GM21717 (cell line): Measurements from ENCODE around the gene COX8A.
A peak's percentile ranks its signal among the peaks of the same experiment; 100 is the strongest.
"Not testable (repeated sequence)": the region's sequence is repeated elsewhere in the genome, so short reads cannot be mapped to it uniquely, and the experiment has no call there.

Source experiments
- ATAC-seq: cut with Tn5 transposase; IDR thresholded peaks from one replicate; pipeline ENCODE4 v1.9.1; 2021; ENCODE audit warnings: mild to moderate bottlenecking, moderate library complexity; ENCODE audit not compliant: unreplicated experiment

Gene COX8A

DNA sequence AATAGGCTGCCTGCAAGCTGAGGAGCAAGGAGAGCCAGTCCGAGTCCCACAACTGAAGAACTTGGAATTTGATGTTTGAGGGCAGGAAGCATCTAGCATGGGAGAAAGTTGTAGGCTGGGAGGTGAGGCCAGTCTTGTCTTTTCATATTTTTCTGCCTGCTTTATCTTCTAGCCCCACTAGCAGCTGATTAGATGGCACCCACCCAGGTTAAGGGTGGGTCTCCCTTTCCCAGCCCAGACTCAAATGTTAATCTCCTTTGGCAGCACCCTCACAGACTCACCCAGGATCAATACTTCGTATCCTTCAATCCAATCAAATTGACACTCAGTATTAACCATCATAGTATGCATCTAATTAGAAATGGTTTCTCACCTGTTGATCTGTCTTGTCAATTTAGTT lies 5.0 kb upstream of the COX8A start:
- no peak for ATAC-seq

- no peak for ATAC-seq
Observed at GRCh38 chr11:63970902-63971301, 3.5 kb upstream of the COX8A start.

GRCh38 chr11:63973912-63974258 lies 535 bp upstream of the COX8A start:
- not testable (repeated sequence) for ATAC-seq

DNA sequence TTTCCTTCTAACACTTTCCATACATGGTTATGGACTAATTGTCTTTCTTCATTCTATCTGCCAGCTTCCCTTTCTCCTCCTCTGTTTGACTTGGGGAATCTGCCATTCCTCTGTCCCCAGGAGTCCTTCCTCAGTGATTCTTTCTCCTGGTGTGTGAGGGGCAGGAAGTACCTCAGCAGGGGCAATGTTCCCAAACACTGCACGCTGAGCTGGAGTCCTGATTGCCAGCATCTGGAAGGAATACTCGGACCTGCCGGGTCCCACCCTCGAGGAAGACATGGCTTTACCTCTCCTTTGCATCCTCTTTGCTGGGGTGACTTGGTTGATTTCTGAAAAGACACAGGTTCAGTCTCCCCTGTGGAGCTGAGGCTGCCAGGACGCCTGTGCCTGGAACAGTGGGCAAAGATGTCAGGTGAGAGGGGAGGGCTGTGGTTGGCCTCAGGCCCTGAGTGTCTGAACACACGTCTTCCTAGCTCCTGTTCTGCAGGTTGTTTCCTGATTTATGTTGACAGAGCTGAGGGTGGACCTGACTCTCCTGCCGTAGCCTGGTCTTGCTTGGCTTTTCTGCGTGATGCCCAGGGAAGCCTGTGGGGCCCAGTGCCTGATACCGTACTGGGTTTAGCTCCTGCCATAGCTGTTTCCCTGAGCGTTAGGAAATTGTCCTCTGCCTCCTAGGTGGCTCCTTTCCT lies 4.3 kb downstream of the COX8A start:
- ATAC-seq, result no peak

DNA sequence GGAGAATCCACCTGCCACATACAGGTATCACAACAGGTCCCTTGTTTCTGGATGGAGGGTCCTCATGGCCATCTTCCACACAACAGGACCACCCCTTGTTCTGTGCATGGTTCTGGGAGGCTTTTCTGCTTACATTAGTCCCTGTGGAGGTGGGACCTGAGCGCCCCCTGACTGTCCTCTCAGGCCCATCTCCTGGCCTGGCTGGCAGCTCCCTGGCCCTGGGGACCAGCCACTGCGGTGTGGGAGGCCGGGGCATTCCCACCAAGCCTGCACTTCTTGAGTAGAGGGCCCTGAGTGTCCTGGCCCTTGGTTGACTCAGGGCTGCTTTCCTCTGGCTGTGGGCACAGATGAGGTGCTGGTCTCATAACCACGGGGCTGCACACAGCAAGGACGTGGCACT lies 5.0 kb downstream of the COX8A start:
- ATAC-seq, result no peak

GRCh38 chr11:63985812-63986155 lies 11.4 kb downstream of the COX8A start:
- ATAC-seq, result no peak

GRCh38 chr11:63986156-63986931 lies 11.9 kb downstream of the COX8A start, which contains the start of gene OTUB1:
Gene OTUB1 (plus strand): TSS chr11:63986438. CDS start chr11:63986457, 19 bp downstream.
- peak; percentile 79 for ATAC-seq

DNA sequence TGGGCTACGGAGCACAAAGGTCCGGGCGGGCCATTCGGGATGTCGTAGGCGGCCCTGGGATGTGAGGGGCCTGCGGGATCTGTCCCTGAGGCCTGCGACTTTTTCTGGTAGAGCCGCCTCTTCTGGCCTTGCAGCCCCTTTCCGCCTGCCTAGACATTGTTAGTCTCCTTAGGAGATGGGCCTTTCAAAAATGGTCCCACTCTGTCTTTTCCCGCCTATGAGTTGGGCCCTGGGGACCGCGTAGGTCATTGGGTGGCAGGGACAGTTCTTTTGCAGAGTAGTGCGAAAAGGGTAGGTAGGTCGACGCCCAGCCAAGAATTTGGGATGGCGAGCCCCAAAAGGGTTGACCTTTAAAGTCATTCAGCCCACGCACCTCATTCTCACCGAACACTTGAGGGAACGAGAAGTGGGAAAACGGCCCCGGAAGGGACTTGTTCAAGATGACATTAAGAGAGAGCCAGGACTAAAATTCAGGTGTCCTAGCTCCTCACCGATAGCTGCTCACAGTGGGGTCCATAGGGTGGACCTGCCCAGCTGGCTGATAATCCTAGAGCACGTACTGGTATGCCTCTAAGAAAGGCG lies 12.6 kb downstream of the COX8A start:
- no peak for ATAC-seq

- ATAC-seq, result no peak
Observed at GRCh38 chr11:63991558-63991957, 17.1 kb downstream of the COX8A start.

- ATAC-seq, result no peak
Observed at GRCh38 chr11:63993100-63993499, 18.7 kb downstream of the COX8A start.

DNA sequence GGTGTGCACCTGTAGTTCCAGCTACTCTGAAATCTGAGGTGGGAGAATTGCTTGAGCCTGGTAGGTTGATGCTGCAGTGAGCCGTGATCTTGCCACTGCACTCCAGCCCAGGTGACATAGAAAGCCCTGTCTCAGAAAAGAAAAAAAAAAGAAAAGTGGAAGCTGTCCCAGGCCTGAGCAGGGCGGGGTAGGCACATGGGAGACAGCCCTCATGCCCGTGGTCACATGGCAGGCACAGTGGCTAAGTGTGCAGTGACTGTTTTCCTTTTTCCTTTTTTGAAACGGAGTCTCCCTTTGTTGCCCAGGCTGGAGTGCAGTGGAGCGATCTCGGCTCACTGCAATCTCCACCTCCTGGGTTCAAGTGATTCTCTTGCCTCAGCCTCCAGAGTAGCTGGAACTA lies 19.6 kb downstream of the COX8A start:
- no peak for ATAC-seq

DNA sequence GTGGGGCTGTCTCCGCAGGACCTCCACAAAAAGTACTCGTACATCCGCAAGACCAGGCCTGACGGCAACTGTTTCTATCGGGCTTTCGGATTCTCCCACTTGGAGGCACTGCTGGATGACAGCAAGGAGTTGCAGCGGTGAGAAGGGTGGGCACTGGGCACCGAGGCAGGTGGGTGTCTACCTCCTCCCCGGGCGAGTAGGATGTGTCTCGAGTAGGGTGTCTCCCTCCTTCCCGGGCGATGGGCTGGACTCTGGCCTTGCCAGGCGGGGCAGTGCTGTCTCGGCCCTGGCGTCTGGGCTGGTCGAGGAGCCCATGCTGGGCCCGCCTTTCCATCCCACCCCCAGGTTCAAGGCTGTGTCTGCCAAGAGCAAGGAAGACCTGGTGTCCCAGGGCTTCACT lies 22.1 kb downstream of the COX8A start:
- no peak for ATAC-seq

GRCh38 chr11:63997104-63997700 lies 22.8 kb downstream of the COX8A start:
- no peak for ATAC-seq

DNA sequence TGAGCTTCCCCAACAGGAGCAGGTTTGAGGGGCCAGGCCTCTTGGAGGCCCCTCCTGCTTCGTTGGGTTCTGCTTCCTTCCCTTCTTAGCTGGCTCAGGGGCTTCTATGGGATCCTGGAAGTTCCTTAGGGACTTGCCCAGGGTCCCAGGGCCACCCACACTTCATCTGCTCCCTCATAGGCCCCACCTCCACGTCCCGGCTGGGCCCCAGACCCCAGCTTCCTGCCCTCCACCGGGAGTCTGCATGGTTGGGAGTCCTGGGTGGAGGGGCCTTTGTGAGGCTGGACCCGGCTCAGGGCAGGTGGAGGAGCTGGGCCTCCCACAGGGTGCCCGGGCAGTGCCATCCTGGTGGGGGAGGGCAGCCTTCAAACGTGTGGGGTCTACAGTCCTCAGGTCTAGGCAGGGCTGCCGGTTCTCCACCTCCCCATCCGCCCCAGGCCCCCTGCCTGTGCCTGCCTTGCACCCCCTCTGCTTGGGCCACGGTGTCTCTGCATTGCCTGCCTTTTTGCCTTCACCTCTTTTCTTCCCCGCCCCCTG lies 23.4 kb downstream of the COX8A start:
- no peak for ATAC-seq

- ATAC-seq, result no peak
Observed at GRCh38 chr11:63998558-63999348, 24.3 kb downstream of the COX8A start.

DNA sequence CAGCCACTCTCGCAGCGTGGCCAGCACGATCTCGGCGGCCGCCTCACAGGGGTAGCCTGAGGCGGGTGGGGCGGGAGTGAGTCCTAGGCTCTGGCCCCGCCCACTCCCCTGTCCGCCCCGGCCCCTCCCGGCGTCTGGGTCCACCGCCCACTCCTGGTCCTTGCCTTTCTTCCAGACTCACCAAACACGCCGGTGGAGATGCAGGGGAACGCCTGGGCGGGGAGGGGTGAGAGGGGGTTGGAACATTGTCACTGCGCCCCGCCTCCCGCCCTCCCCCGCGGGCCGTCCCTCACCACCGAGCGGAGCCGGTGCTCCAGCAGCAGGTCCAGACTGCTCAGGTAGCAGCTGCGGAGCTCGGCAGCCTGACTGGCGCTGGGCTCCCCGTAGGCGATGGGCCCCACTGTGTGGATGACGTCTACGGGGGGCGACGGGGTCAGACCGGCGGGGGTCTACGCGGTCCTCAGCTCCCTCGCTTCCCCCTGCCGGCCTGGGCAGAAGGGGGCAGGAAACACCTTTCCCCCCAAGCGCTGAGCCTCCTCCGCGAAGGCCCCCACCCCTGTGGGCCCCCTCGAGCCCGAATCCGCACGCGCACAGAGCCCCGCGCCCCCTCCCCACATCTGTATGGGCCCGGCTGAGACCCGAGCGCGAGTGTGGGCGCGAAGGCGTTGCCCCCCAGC lies 25.1 kb downstream of the COX8A start:
- no peak for ATAC-seq

DNA sequence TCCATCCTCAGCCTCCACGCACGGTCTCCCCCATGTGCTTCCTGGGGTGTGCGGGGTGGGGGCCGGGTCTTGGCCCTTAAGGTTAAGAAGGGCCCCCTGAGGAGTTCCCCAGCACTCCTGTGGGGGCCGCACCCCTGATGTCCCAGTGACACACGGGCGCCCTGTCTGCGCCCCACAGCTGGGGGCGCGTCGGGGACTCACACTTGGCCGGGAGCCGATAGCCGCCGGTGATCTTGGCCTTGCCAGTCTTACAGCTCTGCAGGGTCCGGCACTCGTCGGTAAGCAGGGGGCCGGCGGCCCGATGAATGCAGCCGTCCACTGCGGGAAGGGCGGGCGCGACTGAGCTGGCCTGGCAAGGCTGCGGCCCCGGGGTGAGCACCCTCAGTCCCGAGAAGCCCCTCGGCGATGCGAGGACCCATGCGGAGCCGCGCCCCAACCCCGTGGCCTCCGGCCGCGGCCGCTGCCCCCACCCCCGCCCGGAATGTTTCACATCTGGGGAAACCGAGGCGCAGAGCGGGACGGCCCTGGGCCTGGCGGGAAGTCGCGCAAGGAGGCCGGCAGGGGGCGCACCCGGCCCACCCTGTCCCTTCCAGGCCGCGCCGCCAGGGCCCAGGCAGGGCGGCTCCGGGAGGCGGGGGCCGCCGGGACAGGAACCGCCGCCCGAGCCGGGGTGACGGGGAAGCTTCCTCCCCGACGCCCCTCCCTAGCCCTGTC lies 25.8 kb downstream of the COX8A start:
- no peak for ATAC-seq

GRCh38 chr11:64000740-64001483 lies 26.5 kb downstream of the COX8A start:
- no peak for ATAC-seq
